Epithelial cell of esophagus (primary cell): ENCODE data around the gene TAPT1.
A peak's percentile ranks its signal among the peaks of the same experiment; 100 is the strongest.
"Not testable (repeated sequence)": the region's sequence is repeated elsewhere in the genome, so short reads cannot be mapped to it uniquely, and the experiment has no call there.

Experiments
- DNase-seq: peaks from one replicate; pipeline ENCODE4 v3.0.0; 2010; ENCODE audit warnings: low read depth
- H3K4me3 ChIP-seq: 2 replicates; pipeline ENCODE4 v1.5.1; 2011; ENCODE audit warnings: mild to moderate bottlenecking, low read length, control low read depth
- TF ChIP-seq, protein P1 (sequence below): IDR thresholded peaks from 2 replicates; pipeline ENCODE4 v1.5.1; 2011; ENCODE audit warnings: low read depth, mild to moderate bottlenecking, low read length, control low read depth, inconsistent platforms; ENCODE audit not compliant: insufficient read depth; ENCODE audit errors: missing control alignments

Gene TAPT1

DNA sequence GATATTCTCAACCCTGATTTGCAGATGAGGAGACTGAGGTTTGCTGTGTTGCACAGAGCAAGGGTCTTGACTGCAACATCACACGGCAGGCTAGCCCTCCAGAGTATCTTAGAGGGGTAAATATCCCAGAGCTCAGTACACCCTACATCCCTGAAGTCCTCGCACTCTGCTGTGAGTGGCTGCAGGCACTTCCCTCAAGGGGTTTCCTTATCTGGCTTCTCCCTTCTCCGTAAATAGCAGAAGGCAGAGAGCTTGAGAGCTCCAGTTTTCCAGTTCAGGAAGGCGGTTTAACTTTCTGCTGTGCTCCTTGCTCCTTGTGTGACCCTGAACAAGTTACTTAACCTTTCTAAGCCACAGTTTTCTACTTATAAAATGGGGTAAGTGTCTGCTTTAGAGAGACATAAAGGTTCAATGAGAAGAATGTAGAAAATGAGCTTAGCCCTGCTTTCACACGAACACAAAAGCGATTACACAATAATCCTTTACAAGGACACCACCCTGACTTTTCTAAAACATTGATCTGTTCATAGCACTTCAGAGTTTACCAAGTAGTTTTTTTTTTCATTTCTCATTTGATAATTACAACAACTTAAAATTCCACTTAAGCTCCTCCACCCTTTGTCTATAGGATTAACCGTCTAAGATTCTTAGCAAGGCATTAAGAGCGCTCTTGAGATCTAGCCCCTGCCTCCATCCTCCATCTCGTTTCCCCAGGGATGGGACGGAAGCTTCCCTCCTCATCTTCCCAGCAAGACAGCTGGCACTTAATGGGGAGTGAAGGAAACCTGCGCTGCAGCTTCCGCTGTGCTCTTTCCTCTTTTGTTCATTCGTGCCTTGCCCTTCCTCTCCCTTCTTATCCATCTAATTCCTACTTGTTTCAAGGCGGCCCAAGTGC is 68.4 kb downstream of the TAPT1 start:
- no peak for DNase-seq
- TF ChIP-seq, protein P1, sequence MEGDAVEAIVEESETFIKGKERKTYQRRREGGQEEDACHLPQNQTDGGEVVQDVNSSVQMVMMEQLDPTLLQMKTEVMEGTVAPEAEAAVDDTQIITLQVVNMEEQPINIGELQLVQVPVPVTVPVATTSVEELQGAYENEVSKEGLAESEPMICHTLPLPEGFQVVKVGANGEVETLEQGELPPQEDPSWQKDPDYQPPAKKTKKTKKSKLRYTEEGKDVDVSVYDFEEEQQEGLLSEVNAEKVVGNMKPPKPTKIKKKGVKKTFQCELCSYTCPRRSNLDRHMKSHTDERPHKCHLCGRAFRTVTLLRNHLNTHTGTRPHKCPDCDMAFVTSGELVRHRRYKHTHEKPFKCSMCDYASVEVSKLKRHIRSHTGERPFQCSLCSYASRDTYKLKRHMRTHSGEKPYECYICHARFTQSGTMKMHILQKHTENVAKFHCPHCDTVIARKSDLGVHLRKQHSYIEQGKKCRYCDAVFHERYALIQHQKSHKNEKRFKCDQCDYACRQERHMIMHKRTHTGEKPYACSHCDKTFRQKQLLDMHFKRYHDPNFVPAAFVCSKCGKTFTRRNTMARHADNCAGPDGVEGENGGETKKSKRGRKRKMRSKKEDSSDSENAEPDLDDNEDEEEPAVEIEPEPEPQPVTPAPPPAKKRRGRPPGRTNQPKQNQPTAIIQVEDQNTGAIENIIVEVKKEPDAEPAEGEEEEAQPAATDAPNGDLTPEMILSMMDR, result no peak
- no peak overlapping the region for H3K4me3 ChIP-seq

DNA sequence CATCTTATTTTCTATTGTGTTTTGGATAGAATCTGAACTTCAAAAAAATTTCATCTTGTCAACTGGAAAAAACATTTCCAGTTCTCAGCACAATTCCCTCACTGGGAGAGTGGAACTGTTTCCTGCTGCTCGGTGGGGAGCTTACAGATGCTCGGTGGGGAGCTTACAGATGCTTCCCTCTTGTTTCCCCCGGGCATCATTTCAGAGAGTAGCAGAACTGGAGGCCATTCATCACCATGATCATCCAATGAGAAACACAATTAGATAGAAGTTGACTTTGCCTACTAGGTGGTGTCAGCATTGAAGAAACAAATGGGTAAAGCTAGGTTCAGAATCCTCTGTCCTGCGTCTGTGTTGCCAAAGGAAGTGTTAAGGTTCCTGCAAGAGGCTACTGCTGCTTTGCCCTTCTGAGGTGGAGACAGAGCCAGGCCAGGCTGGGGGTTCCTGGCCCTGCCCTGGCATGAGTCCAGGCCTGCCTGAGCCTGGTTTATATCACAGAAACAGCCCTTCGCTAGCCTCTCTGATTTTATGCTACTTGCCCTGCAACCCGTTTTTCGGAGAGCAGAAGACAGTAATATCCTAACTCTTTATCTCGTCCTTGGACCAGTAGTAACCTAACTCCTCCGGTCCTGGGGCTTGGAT is 70.6 kb downstream of the TAPT1 start:
- no peak for DNase-seq
- no peak overlapping the region for H3K4me3 ChIP-seq
- TF ChIP-seq, protein P1, result no peak

DNA sequence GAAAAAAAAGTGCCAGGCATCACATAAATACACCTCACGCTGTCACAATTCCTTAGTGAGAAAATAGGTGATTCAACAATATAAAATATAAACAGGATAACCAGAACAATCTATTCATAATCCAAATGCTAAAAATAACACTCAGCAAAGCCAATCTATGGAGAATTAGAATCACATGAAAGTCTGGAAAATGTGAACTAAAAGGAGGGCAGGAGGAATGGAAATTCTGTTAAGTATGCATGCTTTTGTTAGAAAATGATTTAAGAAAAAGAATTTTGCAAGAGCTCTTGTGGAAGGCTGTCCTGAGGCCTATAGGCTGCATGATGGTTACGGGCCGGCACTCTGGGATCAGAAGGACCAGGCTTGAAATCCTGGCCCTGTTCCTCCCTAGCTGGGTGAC is 71.8 kb downstream of the TAPT1 start:
- H3K4me3 ChIP-seq, result no peak overlapping the region
- no peak for DNase-seq
- TF ChIP-seq, protein P1, result no peak

DNA sequence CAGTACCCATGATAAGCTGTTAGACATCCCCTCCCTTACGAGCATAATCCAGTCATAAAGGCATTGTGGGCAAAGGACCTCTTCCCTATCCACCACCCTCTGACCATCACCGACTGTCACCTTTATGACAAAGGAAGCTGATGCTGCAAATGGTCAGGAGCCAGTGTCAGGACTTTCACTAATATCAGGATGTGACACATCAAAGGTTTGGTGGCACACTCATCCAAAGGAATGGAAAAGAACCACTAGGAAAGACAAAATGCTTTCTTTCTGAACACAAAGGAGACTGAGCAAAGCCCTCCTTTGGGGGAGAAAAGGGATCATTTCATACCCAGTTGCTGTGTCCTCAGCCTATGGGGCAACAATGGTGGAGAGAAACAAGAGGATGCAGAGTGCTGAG is 75.6 kb downstream of the TAPT1 start:
- DNase-seq, result no peak
- TF ChIP-seq, protein P1, result no peak
- H3K4me3 ChIP-seq, result no peak overlapping the region

DNA sequence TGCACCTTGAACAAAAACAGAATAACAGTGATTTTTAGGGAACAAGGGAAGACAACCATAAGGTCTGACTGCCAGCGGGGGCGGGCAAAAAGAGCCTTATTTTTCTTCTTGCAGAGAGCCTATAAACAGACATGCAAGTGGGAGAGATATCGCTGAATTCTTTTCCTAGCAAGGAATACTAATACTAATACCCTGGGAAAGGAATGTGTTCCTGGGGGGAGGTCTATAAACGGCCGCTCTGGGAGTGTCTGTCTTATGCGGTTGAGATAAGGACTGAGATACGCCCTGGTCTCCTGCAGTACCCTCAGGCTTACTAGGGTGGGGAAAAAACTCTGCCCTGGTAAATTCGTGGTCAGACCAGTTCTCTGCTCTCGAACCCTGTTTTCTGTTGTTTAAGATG is 81.4 kb downstream of the TAPT1 start:
- H3K4me3 ChIP-seq, DNase-seq: not testable (repeated sequence)

DNA sequence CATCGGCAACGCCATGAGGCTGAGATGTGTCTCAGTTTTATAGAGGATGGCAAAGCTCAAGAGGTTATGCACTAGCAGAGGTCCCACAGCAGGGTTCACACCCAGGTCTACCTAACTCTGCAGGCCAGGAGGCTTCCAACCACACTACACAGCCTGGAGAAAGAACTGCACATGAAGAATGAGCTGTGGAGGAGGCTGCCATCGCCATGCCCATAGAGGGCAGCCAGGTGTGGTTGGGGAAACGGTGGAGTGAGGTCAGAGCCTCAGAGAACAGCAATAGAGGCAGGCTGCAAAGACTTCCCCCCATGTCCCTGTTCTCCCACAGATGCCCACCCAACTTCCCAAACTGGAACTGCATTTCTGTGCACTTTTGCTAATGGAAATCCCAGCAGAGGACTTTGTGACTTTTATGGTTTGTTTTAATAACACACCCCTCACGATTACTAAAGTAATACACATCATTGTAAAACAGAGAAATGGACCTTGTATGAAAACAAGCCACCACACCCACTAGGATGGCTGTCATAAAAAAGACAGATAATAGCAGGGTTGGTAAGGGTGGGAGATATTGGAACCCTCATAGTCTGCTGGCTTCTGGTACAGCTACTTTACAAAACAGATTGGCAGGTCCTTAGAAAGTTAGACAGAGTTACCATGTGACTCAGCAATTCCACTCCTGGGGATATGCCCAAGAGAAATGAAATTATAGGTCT is 83.5 kb downstream of the TAPT1 start:
- H3K4me3 ChIP-seq, result no peak overlapping the region
- TF ChIP-seq, protein P1, result no peak
- DNase-seq, result no peak

DNA sequence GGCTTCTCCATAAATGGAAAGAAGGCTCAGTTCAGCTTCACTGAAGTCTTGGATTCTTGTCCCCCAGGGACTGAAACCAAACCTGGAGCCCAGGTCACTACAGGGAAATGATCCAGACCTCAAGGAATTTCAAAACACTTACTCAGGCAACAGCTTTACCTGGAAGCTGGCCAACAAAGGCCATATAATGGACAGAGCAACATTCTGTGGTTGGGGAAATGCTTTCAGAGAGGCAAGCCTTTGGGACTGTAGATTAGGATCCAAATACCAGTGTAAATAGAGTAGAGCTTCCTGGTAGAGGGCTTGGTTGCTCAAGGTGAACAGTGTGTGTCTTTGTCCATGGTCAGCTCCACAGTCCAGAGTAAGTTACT is 85.4 kb downstream of the TAPT1 start:
- TF ChIP-seq, protein P1, result no peak
- peak; percentile 74 for DNase-seq
- H3K4me3 ChIP-seq, result no peak overlapping the region
